A549 (cell line): ENCODE data around the gene TMEM120B. TPM values are rescaled to one million over a fixed set of nuclear protein-coding genes. Genes with fewer than 3 reads are reported as not detected.
A peak's percentile ranks its signal among the peaks of the same experiment; 100 is the strongest.

Source experiments
- ATAC-seq, 2 experiments: fragments of 200-7000 bp in 1 of 2; fragments of >200 bp in 1 of 2; cut with Nextera tagmentation in 1 of 2; cut with Tn5 transposase in 1 of 2; 3 replicates each; pipeline versions ENCODE4 v1.8.0 to v1.9.1; 2018 to 2020; ENCODE audit warnings: mild to moderate bottlenecking in 1 of 2, moderate library complexity in 1 of 2
- CTCF ChIA-PET: fragments of 300-600 bp; sonication (Branson Sonifier 250); formaldehyde crosslinking; extraction: SDS; loops from one replicate; lab custom pipeline; 2021; ENCODE audit warnings: antibody characterized with exemption, inconsistent platforms; lab: Yijun Ruan, JAX
- POLR2A ChIA-PET: fragments of 350-600 bp; formaldehyde crosslinking; extraction: SDS; loops from one replicate; lab custom pipeline; 2021; ENCODE audit warnings: antibody characterized with exemption, inconsistent platforms; lab: Yijun Ruan, JAX
- DNase-seq, 2 experiments: peaks; one replicate each; pipeline versions ENCODE4 v3.0.0 to v3.0.0-alpha.2; 2011 to 2016; ENCODE audit warnings: low read depth in 1 of 2, low spot score in 1 of 2
- FAIRE-seq: peaks from 2 replicates; lab custom pipeline; 2011; peaks lifted over from hg19 to GRCh38; lab: Jason Lieb, UNC
- H3K27ac ChIP-seq, 2 experiments: fragments of >200 bp; sonication (Bioruptor Twin); formaldehyde crosslinking; 3 replicates each; pipeline ENCODE4 v1.5.1; 2016 to 2017
- H3K4me1 ChIP-seq: fragments of >200 bp; sonication (Bioruptor Twin); formaldehyde crosslinking; 3 replicates; pipeline ENCODE4 v1.6.1; 2016
- H3K4me2 ChIP-seq: fragments of >200 bp; sonication (Bioruptor Twin); formaldehyde crosslinking; 3 replicates; pipeline ENCODE4 v1.6.1; 2016
- H3K4me3 ChIP-seq: fragments of >200 bp; sonication (Bioruptor Twin); formaldehyde crosslinking; 3 replicates; pipeline ENCODE4 v1.5.1; 2016
- H3K9me3 ChIP-seq: fragments of >200 bp; sonication (Bioruptor Twin); formaldehyde crosslinking; 3 replicates; pipeline ENCODE4 v1.6.1; 2016
- CBX2 ChIP-seq: fragments of 200-600 bp; sonication (generic); IDR thresholded peaks from 2 replicates; pipeline ENCODE4 v1.6.1; 2016; ENCODE audit warnings: low read depth, mild to moderate bottlenecking, borderline replicate concordance
- EHF ChIP-seq: fragments of 250-450 bp; sonication (Bioruptor Pico); IDR thresholded peaks from 2 replicates; pipeline ENCODE4 v1.5.0; 2020; ENCODE audit warnings: mild to moderate bottlenecking
- EP300 ChIP-seq, 2 experiments: fragments of >200 bp; sonication (Bioruptor Twin); formaldehyde crosslinking; IDR thresholded peaks; 2 replicates in 1 of 2; 3 replicates in 1 of 2; pipeline ENCODE4 v1.6.1; 2016 to 2017
- ESRRA ChIP-seq: fragments of 150-350 bp; IDR thresholded peaks from 2 replicates; pipeline ENCODE4 v1.6.1; 2014; ENCODE audit warnings: mild to moderate bottlenecking, low read length, borderline replicate concordance
- FOSL2 ChIP-seq, 2 experiments: fragments of 450-650 bp in 1 of 2; fragments of >200 bp in 1 of 2; sonication (Bioruptor Twin) in 1 of 2; formaldehyde crosslinking; IDR thresholded peaks; 2 replicates each; pipeline versions ENCODE4 v1.5.0 to v1.6.1; 2016 to 2020; ENCODE audit warnings: mild to moderate bottlenecking in 1 of 2, moderate library complexity in 1 of 2
- HDAC2 ChIP-seq: fragments of 200-600 bp; sonication (generic); IDR thresholded peaks from 2 replicates; pipeline ENCODE4 v1.6.1; 2016
- HOXB13 ChIP-seq: fragments of 250-450 bp; sonication (Bioruptor Pico); IDR thresholded peaks from 2 replicates; pipeline ENCODE4 v1.5.0; 2020; ENCODE audit warnings: low read depth, mild to moderate bottlenecking, moderate library complexity
- HOXB5 ChIP-seq: fragments of 250-450 bp; sonication (Bioruptor Pico); IDR thresholded peaks from 2 replicates; pipeline ENCODE4 v1.5.0; 2020; ENCODE audit warnings: mild to moderate bottlenecking, moderate library complexity
- JUN ChIP-seq, 2 experiments: fragments of >200 bp; sonication (Bioruptor Twin); formaldehyde crosslinking; IDR thresholded peaks; 2 replicates in 1 of 2; 3 replicates in 1 of 2; pipeline ENCODE4 v1.6.1; 2016 to 2017
- JUNB ChIP-seq: fragments of >200 bp; sonication (Bioruptor Twin); formaldehyde crosslinking; IDR thresholded peaks from 2 replicates; pipeline ENCODE4 v1.6.1; 2016
- KDM1A ChIP-seq: fragments of 200-600 bp; sonication (generic); IDR thresholded peaks from 2 replicates; pipeline ENCODE4 v1.6.1; 2016; ENCODE audit warnings: low read depth, mild to moderate bottlenecking
- KDM5A ChIP-seq: fragments of 200-600 bp; sonication (generic); IDR thresholded peaks from 2 replicates; pipeline ENCODE4 v1.6.1; 2016; ENCODE audit warnings: antibody characterized with exemption, mild to moderate bottlenecking
- MAX ChIP-seq: IDR thresholded peaks from 2 replicates; pipeline ENCODE4 v1.6.1; 2012
- MAZ ChIP-seq: fragments of 150-350 bp; IDR thresholded peaks from 2 replicates; pipeline ENCODE4 v1.6.1; 2014; ENCODE audit warnings: antibody characterized with exemption, low read depth, low read length, borderline replicate concordance
- MYC ChIP-seq: IDR thresholded peaks from 2 replicates; pipeline ENCODE4 v1.6.1; 2012; ENCODE audit warnings: mild to moderate bottlenecking, inconsistent platforms, low read length, improper control_type of control experiment, borderline replicate concordance
- NPAS2 ChIP-seq: fragments of 250-450 bp; sonication (Bioruptor Pico); IDR thresholded peaks from 2 replicates; pipeline ENCODE4 v1.8.0; 2022; ENCODE audit warnings: mild to moderate bottlenecking, moderate library complexity, borderline replicate concordance
- NR3C1 ChIP-seq: fragments of >200 bp; sonication (Bioruptor Twin); formaldehyde crosslinking; IDR thresholded peaks from 3 replicates; pipeline ENCODE4 v1.6.1; 2017
- POLR2A ChIP-seq: IDR thresholded peaks from 2 replicates; pipeline ENCODE4 v1.6.1; 2012; ENCODE audit warnings: mild to moderate bottlenecking, low read length
- POLR2AphosphoS2 ChIP-seq: conservative IDR thresholded peaks from 2 replicates; pipeline ENCODE4 v1.6.1; 2012; ENCODE audit warnings: low read length, improper control_type of control experiment, inconsistent platforms
- RAD21 ChIP-seq, 2 experiments: fragments of >200 bp in 1 of 2; sonication (Bioruptor Twin) in 1 of 2; formaldehyde crosslinking in 1 of 2; IDR thresholded peaks in 1 of 2; conservative IDR thresholded peaks in 1 of 2; 2 replicates in 1 of 2; 3 replicates in 1 of 2; pipeline ENCODE4 v1.6.1; 2012 to 2018; ENCODE audit warnings: inconsistent platforms in 1 of 2
- RCOR1 ChIP-seq: fragments of 150-350 bp; IDR thresholded peaks from 2 replicates; pipeline ENCODE4 v1.6.1; 2014; ENCODE audit warnings: antibody characterized with exemption, low read length, low read depth
- RNF2 ChIP-seq: fragments of 200-600 bp; sonication (generic); IDR thresholded peaks from 2 replicates; pipeline ENCODE4 v1.6.1; 2016; ENCODE audit warnings: low read depth, mild to moderate bottlenecking, antibody characterized with exemption, moderate library complexity, borderline replicate concordance
- SREBF2 ChIP-seq: fragments of 450-650 bp; IDR thresholded peaks from 2 replicates; pipeline ENCODE4 v1.6.1; 2014; ENCODE audit warnings: mild to moderate bottlenecking, moderate library complexity
- TFCP2L1 ChIP-seq: fragments of 250-450 bp; sonication (Bioruptor Pico); IDR thresholded peaks from 2 replicates; pipeline ENCODE4 v1.5.0; 2021; ENCODE audit warnings: mild to moderate bottlenecking
- TP53 ChIP-seq: fragments of 250-450 bp; sonication (Bioruptor Pico); IDR thresholded peaks from 2 replicates; pipeline ENCODE4 v1.5.0; 2021; ENCODE audit warnings: mild to moderate bottlenecking, moderate library complexity
- ZFP36 ChIP-seq: fragments of 450-650 bp; IDR thresholded peaks from 2 replicates; pipeline ENCODE4 v1.6.1; 2014; ENCODE audit warnings: borderline replicate concordance; ENCODE audit not compliant: partially characterized antibody
- ZNF302 ChIP-seq: fragments of 250-450 bp; sonication (Bioruptor Pico); IDR thresholded peaks from 2 replicates; pipeline ENCODE4 v1.9.0; 2021; ENCODE audit warnings: inconsistent platforms, mild to moderate bottlenecking, moderate library complexity
- ZSCAN20 ChIP-seq: fragments of 250-450 bp; sonication (Bioruptor Pico); IDR thresholded peaks from 2 replicates; pipeline ENCODE4 v1.8.0; 2022; ENCODE audit warnings: mild to moderate bottlenecking, moderate library complexity
- WGBS: methylation state at CpG from one replicate; pipeline ENCODE4 v1.1.6; 2017; ENCODE audit errors: missing lambda C conversion rate; 5-methylcytosine and 5-hydroxymethylcytosine counted together
- polyA plus RNA-seq, 4 experiments: library from polyadenylated mRNA; depleted of rRNA in 3 of 4; stranded (reverse); fragments of >200 nt; fragmentation: RNase III in 1 of 4; extraction: RNeasy Plus Mini Kit Qiagen cat#74134 plus additional on column Dnase treatment in 1 of 4; gene quantifications; 2 replicates in 3 of 4; 3 replicates in 1 of 4; pipeline ENCODE4 v1.2.3, GENCODE V29; 2011 to 2017
- TF ChIP-seq, protein P1 (sequence below): fragments of 450-650 bp; IDR thresholded peaks from 2 replicates; pipeline ENCODE4 v1.6.1; 2014; ENCODE audit warnings: antibody characterized with exemption
- TF ChIP-seq, protein P2 (sequence below): fragments of 150-350 bp; IDR thresholded peaks from 2 replicates; pipeline ENCODE4 v1.6.1; 2014; ENCODE audit warnings: low read depth, mild to moderate bottlenecking, low read length
- TF ChIP-seq, protein P3 (sequence below): IDR thresholded peaks from 2 replicates; pipeline ENCODE4 v1.6.1; 2012
- TF ChIP-seq, protein P4 (sequence below): fragments of >200 bp; sonication (Bioruptor Twin); formaldehyde crosslinking; IDR thresholded peaks from 3 replicates; pipeline ENCODE4 v1.6.1; 2016

Gene TMEM120B
- polyA plus RNA-seq, 2 of the 4 experiments (the other 2 are of a cell fraction): 10.6 to 13.2 TPM

DNA sequence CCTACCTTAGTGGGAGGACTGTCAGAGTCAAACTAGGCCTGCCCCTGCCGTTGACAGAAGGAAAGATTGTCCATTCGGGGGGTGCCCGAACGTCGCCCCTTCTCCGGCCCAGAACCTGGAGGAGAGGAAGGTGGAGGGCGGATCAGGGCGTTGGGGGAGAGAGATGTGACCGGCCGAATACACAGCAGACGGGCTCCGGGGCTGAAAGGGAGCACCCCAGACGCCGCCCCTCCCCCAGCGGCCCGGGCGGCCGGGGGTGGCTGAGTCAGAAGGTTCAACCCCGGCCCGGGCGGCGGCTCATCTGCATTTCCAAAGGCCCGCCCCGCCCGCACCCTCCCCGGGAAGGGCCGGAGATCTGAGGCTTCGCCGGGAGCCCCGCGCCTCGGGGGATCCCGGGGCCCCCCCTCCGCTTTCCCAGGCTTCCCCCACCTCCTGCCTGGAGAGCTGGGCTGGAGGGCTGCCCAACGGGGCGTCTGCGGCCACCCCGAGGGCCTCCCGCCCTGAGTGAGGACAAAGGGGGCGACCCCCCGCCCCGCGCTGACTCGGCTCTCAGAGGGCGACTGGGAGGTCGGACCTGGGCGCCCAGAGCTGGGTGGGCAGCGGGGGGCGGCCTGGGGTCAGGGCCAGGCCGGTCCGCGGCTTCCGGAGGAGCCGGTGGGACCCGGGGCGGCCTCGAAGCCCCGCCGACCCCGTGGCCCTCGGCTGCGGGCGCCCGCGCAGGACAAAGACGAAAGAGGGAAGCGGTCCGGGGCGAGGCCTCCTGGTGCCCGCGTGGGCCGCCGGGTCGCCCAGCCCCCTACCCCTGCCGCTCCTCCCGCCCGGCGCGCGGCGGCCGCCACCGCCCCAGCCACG lies 87.5 kb downstream of the TMEM120B start:
- Histone ChIP-seq H3K9me3 (no peaks in the 10 kb centered on the region), H3K4me2 (peak overlapping the region; percentile 78), H3K27ac (peak overlapping the region; percentile 100), H3K4me1 (peaks cover 59% of the 10 kb centered on the region), H3K4me3 (peak overlapping the region; percentile 60)
- FAIRE-seq (no peak), ATAC-seq (peak; percentile 19 to 39), DNase-seq (peak; percentile 91 to 94)
- TF ChIP-seq NPAS2 (CRISPR knock-in tag): no peak
- TF ChIP-seq ZNF302: no peak
- TF ChIP-seq EP300 (IDR thresholded peaks at IDR 0.05): peak; percentile 36 to 51; a peak in 2 of 5 replicates
- no peak for TF ChIP-seq RNF2
- no peak for TF ChIP-seq HOXB13 (CRISPR knock-in tag)
- TF ChIP-seq KDM1A: no peak
- TF ChIP-seq FOSL2 (IDR thresholded peaks at IDR 0.05): peak; percentile 52; the same call in 1 of the 2 replicates
- peak; percentile 93 for TF ChIP-seq FOSL2 (CRISPR knock-in tag; IDR thresholded peaks at IDR 0.05)
- no peak; the same call in 1 of the 2 replicates for TF ChIP-seq ZSCAN20
- no peak for TF ChIP-seq POLR2AphosphoS2
- TF ChIP-seq, protein P1, sequence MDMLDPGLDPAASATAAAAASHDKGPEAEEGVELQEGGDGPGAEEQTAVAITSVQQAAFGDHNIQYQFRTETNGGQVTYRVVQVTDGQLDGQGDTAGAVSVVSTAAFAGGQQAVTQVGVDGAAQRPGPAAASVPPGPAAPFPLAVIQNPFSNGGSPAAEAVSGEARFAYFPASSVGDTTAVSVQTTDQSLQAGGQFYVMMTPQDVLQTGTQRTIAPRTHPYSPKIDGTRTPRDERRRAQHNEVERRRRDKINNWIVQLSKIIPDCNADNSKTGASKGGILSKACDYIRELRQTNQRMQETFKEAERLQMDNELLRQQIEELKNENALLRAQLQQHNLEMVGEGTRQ: no peak
- no peak for TF ChIP-seq CBX2
- no peak; the same call in 1 of the 2 replicates for TF ChIP-seq POLR2A
- TF ChIP-seq RAD21 (conservative IDR thresholded peaks at IDR 0.05 in 1 of 2, IDR thresholded peaks at IDR 0.05 in 1 of 2): no peak
- TF ChIP-seq JUNB: peak; percentile 49; the same call in 1 of the 2 replicates
- TF ChIP-seq KDM5A: no peak
- TF ChIP-seq HOXB5 (CRISPR knock-in tag): peak; percentile 26; the same call in 1 of the 2 replicates
- TF ChIP-seq SREBF2: no peak
- TF ChIP-seq, protein P2, sequence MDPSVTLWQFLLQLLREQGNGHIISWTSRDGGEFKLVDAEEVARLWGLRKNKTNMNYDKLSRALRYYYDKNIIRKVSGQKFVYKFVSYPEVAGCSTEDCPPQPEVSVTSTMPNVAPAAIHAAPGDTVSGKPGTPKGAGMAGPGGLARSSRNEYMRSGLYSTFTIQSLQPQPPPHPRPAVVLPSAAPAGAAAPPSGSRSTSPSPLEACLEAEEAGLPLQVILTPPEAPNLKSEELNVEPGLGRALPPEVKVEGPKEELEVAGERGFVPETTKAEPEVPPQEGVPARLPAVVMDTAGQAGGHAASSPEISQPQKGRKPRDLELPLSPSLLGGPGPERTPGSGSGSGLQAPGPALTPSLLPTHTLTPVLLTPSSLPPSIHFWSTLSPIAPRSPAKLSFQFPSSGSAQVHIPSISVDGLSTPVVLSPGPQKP: no peak
- peak; percentile 53; the same call in 1 of the 2 replicates for TF ChIP-seq MAX
- peak; percentile 88 to 90 for TF ChIP-seq JUN (IDR thresholded peaks at IDR 0.05)
- TF ChIP-seq, protein P3, sequence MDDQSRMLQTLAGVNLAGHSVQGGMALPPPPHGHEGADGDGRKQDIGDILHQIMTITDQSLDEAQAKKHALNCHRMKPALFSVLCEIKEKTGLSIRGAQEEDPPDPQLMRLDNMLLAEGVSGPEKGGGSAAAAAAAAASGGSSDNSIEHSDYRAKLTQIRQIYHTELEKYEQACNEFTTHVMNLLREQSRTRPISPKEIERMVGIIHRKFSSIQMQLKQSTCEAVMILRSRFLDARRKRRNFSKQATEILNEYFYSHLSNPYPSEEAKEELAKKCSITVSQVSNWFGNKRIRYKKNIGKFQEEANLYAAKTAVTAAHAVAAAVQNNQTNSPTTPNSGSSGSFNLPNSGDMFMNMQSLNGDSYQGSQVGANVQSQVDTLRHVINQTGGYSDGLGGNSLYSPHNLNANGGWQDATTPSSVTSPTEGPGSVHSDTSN: peak; percentile 50; the same call in 1 of the 2 replicates
- no peak for TF ChIP-seq HDAC2
- 0 out of 2 replicates have a peak, but pooled peaks have one; percentile 58 for TF ChIP-seq TFCP2L1 (CRISPR knock-in tag)
- no peak for TF ChIP-seq RCOR1
- peak; percentile 48 for TF ChIP-seq EHF (CRISPR knock-in tag)
- TF ChIP-seq, protein P4, sequence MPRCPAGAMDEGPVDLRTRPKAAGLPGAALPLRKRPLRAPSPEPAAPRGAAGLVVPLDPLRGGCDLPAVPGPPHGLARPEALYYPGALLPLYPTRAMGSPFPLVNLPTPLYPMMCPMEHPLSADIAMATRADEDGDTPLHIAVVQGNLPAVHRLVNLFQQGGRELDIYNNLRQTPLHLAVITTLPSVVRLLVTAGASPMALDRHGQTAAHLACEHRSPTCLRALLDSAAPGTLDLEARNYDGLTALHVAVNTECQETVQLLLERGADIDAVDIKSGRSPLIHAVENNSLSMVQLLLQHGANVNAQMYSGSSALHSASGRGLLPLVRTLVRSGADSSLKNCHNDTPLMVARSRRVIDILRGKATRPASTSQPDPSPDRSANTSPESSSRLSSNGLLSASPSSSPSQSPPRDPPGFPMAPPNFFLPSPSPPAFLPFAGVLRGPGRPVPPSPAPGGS: peak; percentile 79
- TF ChIP-seq NR3C1: no peak
- TF ChIP-seq TP53 (CRISPR knock-in tag): peak; percentile 90
- 0 out of 2 replicates have a peak, but pooled peaks have one; percentile 57 for TF ChIP-seq MAZ
- no peak for TF ChIP-seq ZFP36
- no peak; the same call in 1 of the 2 replicates for TF ChIP-seq MYC
- TF ChIP-seq ESRRA: no peak
- ChIA-PET POLR2A (interaction anchor here (1.1 to 3.0 kb wide), 5 partner anchors 11 to 174 kb away, joined by 3 to 10 read pairs (median 4); partner anchors contain the start of genes ORAI1 and PSMD9), CTCF (interaction anchor here (9.2 to 72.2 kb wide), 3 partner anchors 10 to 90 kb away, joined by 195 to 2657 read pairs (median 2657); partner anchors contain the start of genes PSMD9, RHOF and SETD1B)
- WGBS: 3% methylated on average over 11 of the region's 84 CpGs
